SK-N-SH (cell line): ENCODE results near the gene MBTPS1. TPM values are rescaled to one million over a fixed set of nuclear protein-coding genes. Genes with fewer than 3 reads are reported as not detected.

Source experiments
- CTCF ChIA-PET: fragments of 300-600, 350-600 bp; formaldehyde crosslinking; extraction: SDS; loops from one replicate; lab custom pipeline; 2021; lab: Yijun Ruan, JAX
- POLR2A ChIA-PET: fragments of 350-600 bp; sonication (Branson Sonifier 250); formaldehyde crosslinking; extraction: SDS; loops from one replicate; lab custom pipeline; 2020; ENCODE audit warnings: antibody characterized with exemption, inconsistent platforms; lab: Yijun Ruan, JAX
- DNase-seq: peaks from one replicate; pipeline ENCODE4 v3.0.0; 2012
- H2AFZ ChIP-seq: fragments of 200-600 bp; sonication (generic); 2 replicates; pipeline ENCODE4 v1.8.1; 2016; ENCODE audit warnings: antibody characterized with exemption, mild to moderate bottlenecking, low read depth
- H3F3A ChIP-seq: fragments of 200-600 bp; sonication (generic); replicated peaks from 2 replicates; pipeline ENCODE3; 2016; ENCODE audit warnings: antibody characterized with exemption, mild to moderate bottlenecking; ENCODE audit not compliant: insufficient read depth
- H3K27ac ChIP-seq, 2 experiments: fragments of 200-500 bp in 1 of 2; fragments of 200-600 bp in 1 of 2; sonication (Bioruptor generic) in 1 of 2; sonication (generic), shearing (Covaris generic) in 1 of 2; 2 replicates each; pipeline versions ENCODE4 v1.5.1 to v1.6.1; 2014 to 2016; ENCODE audit warnings: low read depth in 2 of 2, inconsistent platforms in 1 of 2, low read length in 1 of 2, mild to moderate bottlenecking in 1 of 2, mixed read lengths in 1 of 2
- H3K27me3 ChIP-seq: fragments of 200-600 bp; sonication (generic), shearing (Covaris generic); 2 replicates; pipeline ENCODE4 v1.6.1; 2016; ENCODE audit warnings: mixed run types; ENCODE audit not compliant: insufficient read depth
- H3K36me3 ChIP-seq, 2 experiments: fragments of 200-500 bp in 1 of 2; fragments of 200-600 bp in 1 of 2; sonication (Bioruptor generic) in 1 of 2; sonication (generic) in 1 of 2; replicated peaks in 1 of 2; 2 replicates each; pipeline versions ENCODE3 to v1.5.1; 2014 to 2016; ENCODE audit warnings: low read length in 1 of 2, mild to moderate bottlenecking in 1 of 2; ENCODE audit not compliant: insufficient read depth in 2 of 2, control insufficient read depth in 1 of 2
- H3K4me1 ChIP-seq, 2 experiments: fragments of 200-500 bp in 1 of 2; fragments of 200-600 bp in 1 of 2; sonication (Bioruptor generic) in 1 of 2; sonication (generic), shearing (Covaris generic) in 1 of 2; 2 replicates each; pipeline versions ENCODE4 v1.5.1 to v1.6.1; 2014 to 2016; ENCODE audit warnings: low read depth in 1 of 2, low read length in 1 of 2, mixed run types in 1 of 2; ENCODE audit not compliant: insufficient read depth in 2 of 2, control insufficient read depth in 1 of 2
- H3K4me2 ChIP-seq: fragments of 200-600 bp; sonication (generic), shearing (Covaris generic); 2 replicates; pipeline ENCODE4 v1.6.1; 2017; ENCODE audit warnings: mixed run types
- H3K4me3 ChIP-seq, 2 experiments: fragments of 200-500 bp in 1 of 2; fragments of 200-600 bp in 1 of 2; sonication (Bioruptor generic) in 1 of 2; sonication (generic), shearing (Covaris generic) in 1 of 2; 2 replicates each; pipeline versions ENCODE4 v1.5.1 to v1.8.1; 2014 to 2016; ENCODE audit warnings: low read depth in 2 of 2, inconsistent platforms in 1 of 2, low read length in 1 of 2, mild to moderate bottlenecking in 1 of 2, mixed read lengths in 1 of 2, moderate library complexity in 1 of 2
- H3K79me2 ChIP-seq: fragments of 200-600 bp; sonication (generic); 2 replicates; pipeline ENCODE4 v1.8.1; 2017; ENCODE audit warnings: mild to moderate bottlenecking; ENCODE audit not compliant: insufficient read depth
- H3K9ac ChIP-seq: fragments of 200-600 bp; sonication (generic); 2 replicates; pipeline ENCODE4 v1.6.1; 2017; ENCODE audit warnings: mixed run types
- H3K9me2 ChIP-seq: fragments of 200-600 bp; sonication (generic); 2 replicates; pipeline ENCODE4 v1.6.1; 2017; ENCODE audit warnings: mixed run types
- H3K9me3 ChIP-seq: fragments of 200-600 bp; sonication (generic); 2 replicates; pipeline ENCODE4 v1.6.1; 2017; ENCODE audit warnings: mixed run types, mild to moderate bottlenecking, moderate library complexity
- H4K20me1 ChIP-seq: fragments of 200-600 bp; sonication (generic); 2 replicates; pipeline ENCODE4 v1.6.1; 2017; ENCODE audit warnings: mild to moderate bottlenecking, mixed run types; ENCODE audit not compliant: insufficient read depth
- CHD2 ChIP-seq: fragments of 150-350 bp; IDR thresholded peaks from 2 replicates; pipeline ENCODE4 v1.6.1; 2018; ENCODE audit warnings: low read length; ENCODE audit not compliant: partially characterized antibody
- CTCF ChIP-seq: fragments of 200-600 bp; sonication (generic); IDR thresholded peaks from 2 replicates; pipeline ENCODE4 v1.6.1; 2017; ENCODE audit warnings: antibody characterized with exemption, mild to moderate bottlenecking, moderate library complexity
- ELF1 ChIP-seq: IDR thresholded peaks from 2 replicates; pipeline ENCODE4 v1.4.0; 2012
- EP300 ChIP-seq, 2 experiments: IDR thresholded peaks; 2 replicates each; pipeline versions ENCODE4 v1.4.0 to v1.6.1; 2012; ENCODE audit warnings: borderline replicate concordance in 1 of 2, low read depth in 1 of 2, low read length in 1 of 2
- MXI1 ChIP-seq: IDR thresholded peaks from 2 replicates; pipeline ENCODE4 v1.6.1; 2012; ENCODE audit warnings: mild to moderate bottlenecking, low read depth, low read length, improper control_type of control experiment
- NRF1 ChIP-seq: IDR thresholded peaks from 2 replicates; pipeline ENCODE4 v1.6.1; 2012; ENCODE audit warnings: low read depth, mild to moderate bottlenecking, low read length
- PBX3 ChIP-seq: IDR thresholded peaks from 2 replicates; pipeline ENCODE4; 2012
- RAD21 ChIP-seq: IDR thresholded peaks from 2 replicates; pipeline ENCODE4 v1.6.1; 2012; ENCODE audit warnings: mild to moderate bottlenecking, low read length
- YY1 ChIP-seq: IDR thresholded peaks from 2 replicates; pipeline ENCODE4 v1.4.0; 2012; ENCODE audit warnings: low read depth, mild to moderate bottlenecking
- ZBTB33 ChIP-seq: IDR thresholded peaks from 2 replicates; pipeline ENCODE4 v1.4.0; 2012; ENCODE audit warnings: low read depth, borderline replicate concordance
- WGBS: methylation state at CpG from one replicate; pipeline ENCODE4 v1.1.6; 2017; ENCODE audit warnings: low lambda C conversion rate; 5-methylcytosine and 5-hydroxymethylcytosine counted together
- polyA plus RNA-seq, 3 experiments: library from polyadenylated mRNA; depleted of rRNA; stranded (reverse); fragments of >200 nt; gene quantifications; 2 replicates each; pipeline ENCODE4 v1.2.3, GENCODE V29; 2012

MBTPS1 gene
- polyA plus RNA-seq, 1 of the 3 experiments (the other 2 are of a cell fraction): 84.9 TPM

- no peak for TF ChIP-seq CTCF
Observed at GRCh38 chr16:84144859-84145639, 28.3 kb upstream of the MBTPS1 start, which contains the start of the genes DNAAF1 and HSDL1 (continued).

GRCh38 chr16:84144209-84144858, 27.6 kb upstream of the MBTPS1 start:
- ChIA-PET POLR2A (interaction anchor here (1.5 kb wide), 1 partner anchor 28 kb away, joined by 9 read pairs; the partner anchor contains the start of gene MBTPS1), CTCF (interaction anchor here (1.0 to 2.2 kb wide), 5 partner anchors 12 to 43 kb away, joined by 4 to 8 read pairs (median 5); partner anchors contain the start of genes MBTPS1 and TAF1C)
- peaks cover 0 to 5% of the 10 kb centered on the region in 2 experiments; a peak in 1 of 4 replicates for H3K4me1 ChIP-seq
- H3K9me2 ChIP-seq: no peaks in the 10 kb centered on the region
- H3K27ac ChIP-seq: peak overlapping the region; percentile 42 to 54; a peak in 2 of 4 replicates
- peak overlapping the region; percentile 70 to 76 for H3K4me3 ChIP-seq
- H3K9ac ChIP-seq: peak overlapping the region; percentile 68
- 2% methylated on average over 32 of the region's 39 CpGs for WGBS
- no peaks in the 10 kb centered on the region for H3K36me3 ChIP-seq
- no peaks in the 10 kb centered on the region for H3F3A ChIP-seq
- H3K9me3 ChIP-seq: no peaks in the 10 kb centered on the region
- H2AFZ ChIP-seq: peak overlapping the region; percentile 87; the same call in 1 of the 2 replicates
- TF ChIP-seq ELF1: no peak
- peak; percentile 40 for TF ChIP-seq CTCF
- TF ChIP-seq NRF1: 0 out of 2 replicates have a peak, but pooled peaks have one; percentile 16
- TF ChIP-seq MXI1: peak; percentile 38; the same call in 1 of the 2 replicates
- H3K4me2 ChIP-seq: peak overlapping the region; percentile 96
- peaks cover 49% of the 10 kb centered on the region for H3K79me2 ChIP-seq
- DNase-seq: peak; percentile 67
- H4K20me1 ChIP-seq: peaks cover 5% of the 10 kb centered on the region
- peaks cover 8% of the 10 kb centered on the region; the same call in 1 of the 2 replicates for H3K27me3 ChIP-seq

- no peak for TF ChIP-seq ELF1
- TF ChIP-seq RAD21: no peak
- no peak for TF ChIP-seq CTCF
- TF ChIP-seq CHD2: no peak
- no peak for TF ChIP-seq ZBTB33
- no peak for TF ChIP-seq YY1
- no peak for TF ChIP-seq EP300 (IDR thresholded peaks at IDR 0.05; ENCODE audit: borderline replicate concordance in 1 of 2, low read depth in 1 of 2, low read length in 1 of 2)
- TF ChIP-seq PBX3: peak; percentile 31
- ChIA-PET CTCF (interaction anchor here (0.5 to 2.2 kb wide), 3 partner anchors 12 to 186 kb away, joined by 3 to 6 read pairs (median 4); partner anchors contain the start of gene MBTPS1), POLR2A (no interaction called here)
- Histone ChIP-seq H3K9ac (no peak overlapping the region; the same call in 1 of the 2 replicates), H3K79me2 (peaks cover 53% of the 10 kb centered on the region), H4K20me1 (peaks cover 11% of the 10 kb centered on the region), H3K4me3 (peak overlapping the region; percentile 70 to 76), H3K4me2 (peak overlapping the region; percentile 96), H3K27me3 (peaks cover 8% of the 10 kb centered on the region; the same call in 1 of the 2 replicates), H3K4me1 (peaks cover 0 to 5% of the 10 kb centered on the region in 2 experiments; a peak in 1 of 4 replicates), H3K9me3 (no peaks in the 10 kb centered on the region), H3K36me3 (no peaks in the 10 kb centered on the region), H2AFZ (no peak overlapping the region), H3F3A (no peaks in the 10 kb centered on the region), H3K27ac (no peak overlapping the region), H3K9me2 (no peaks in the 10 kb centered on the region)
- no peak for DNase-seq
- WGBS: 59% methylated on average over 13 of the region's 13 CpGs
Observed at GRCh38 chr16:84143784-84144199, 27.1 kb upstream of the MBTPS1 start.
